NCI-H82 (cell line): Measurements from ENCODE around the gene AGAP4.
"Not testable (repeated sequence)": the region's sequence is repeated elsewhere in the genome, so short reads cannot be mapped to it uniquely, and the experiment has no call there.

Experiments
- DNase-seq: peaks from one replicate; lab custom pipeline; 2025; lab: John Stamatoyannopoulos, UW

AGAP4 gene

GRCh38 chr10:45790694-45791426 lies 56.4 kb downstream of the AGAP4 start:
- not testable (repeated sequence) for DNase-seq

GRCh38 chr10:45789991-45790390 lies 57.3 kb downstream of the AGAP4 start:
- not testable (repeated sequence) for DNase-seq

GRCh38 chr10:45787212-45787741 lies 60.0 kb downstream of the AGAP4 start:
- not testable (repeated sequence) for DNase-seq

- not testable (repeated sequence) for DNase-seq
Observed at GRCh38 chr10:45786217-45786616, 61.1 kb downstream of the AGAP4 start.
